Central memory CD4-positive, alpha-beta T cell (primary cell): Measurements from ENCODE around the gene C4B.

Experiments used
- DNase-seq: peaks from one replicate; pipeline ENCODE4 v3.0.0; 2022

C4B gene

DNA sequence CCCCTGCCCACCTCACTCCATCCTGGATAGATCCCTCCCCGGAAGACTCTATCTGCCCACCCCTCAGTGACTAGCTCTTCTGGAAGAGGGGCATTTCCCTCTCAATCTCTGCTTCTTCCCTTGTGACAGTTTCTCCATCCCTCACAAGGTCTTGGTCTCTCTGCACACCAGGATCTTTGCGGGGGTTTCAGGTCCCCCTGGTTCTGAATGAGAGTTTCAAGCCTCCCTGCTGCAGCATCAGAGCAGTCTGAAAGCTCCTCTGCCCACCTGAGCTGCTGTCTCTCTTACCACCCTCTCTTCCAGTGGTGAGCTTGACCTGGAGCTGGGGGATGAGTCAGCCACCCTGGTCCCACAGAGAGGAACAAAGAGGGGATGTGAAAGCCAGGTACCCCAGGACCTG is 70.2 kb downstream of the C4B start:
- no peak for DNase-seq
